ENCODE results near the gene AP3S1.

The AP3S1 gene

DNA sequence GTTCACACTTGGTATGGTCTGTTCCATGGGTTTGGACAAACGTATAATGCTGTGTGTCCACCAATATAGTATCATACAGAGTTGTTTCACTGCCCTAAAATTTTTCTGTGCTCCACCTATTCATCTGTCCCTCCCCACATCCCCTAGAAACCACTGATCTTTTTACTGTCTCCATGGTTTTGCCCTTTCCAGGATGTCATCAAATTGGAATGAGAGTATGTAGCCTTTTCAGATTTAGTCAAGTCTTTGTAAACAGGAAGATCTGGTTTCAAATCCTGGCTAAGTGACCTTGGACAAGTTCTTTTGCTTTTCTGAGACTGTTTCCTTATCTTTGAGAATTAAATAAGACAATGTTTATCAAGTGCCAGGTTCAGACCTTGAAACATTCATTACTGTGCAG, 107.4 kb downstream of the AP3S1 start:
- no peak overlapping the region for H3K27ac ChIP-seq (ENCODE audit: insufficient read depth, low read length, poor library complexity, severe bottlenecking)

DNA sequence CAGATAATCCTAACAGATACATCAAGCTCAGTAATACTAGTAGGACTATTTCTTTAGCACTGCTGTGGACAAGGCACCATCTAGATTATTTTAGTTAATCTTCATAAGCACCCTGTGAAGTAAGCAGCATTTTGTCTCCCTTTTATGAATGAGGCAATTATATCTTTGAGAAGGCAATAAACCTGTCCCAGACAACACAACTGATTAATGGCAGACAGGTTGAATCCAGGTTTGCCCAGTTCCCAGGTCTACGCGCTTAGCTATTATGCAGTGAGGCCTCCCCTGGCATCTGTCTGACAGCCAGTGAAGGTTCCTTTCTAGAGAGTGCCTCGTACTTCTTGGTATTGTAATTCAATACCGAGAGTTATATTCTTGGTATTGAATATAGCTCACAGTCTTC, 110.9 kb downstream of the AP3S1 start:
- H3K4me3 ChIP-seq (ENCODE audit: insufficient read depth, low read depth, low read length, poor library complexity, severe bottlenecking), result no peak overlapping the region
- no peak overlapping the region for H3K27ac ChIP-seq (ENCODE audit: insufficient read depth, low read length, poor library complexity, severe bottlenecking)
- H3K27me3 ChIP-seq (replicated peaks; ENCODE audit: control insufficient read depth, insufficient read depth, low read length, poor library complexity, severe bottlenecking), result no peaks in the 10 kb centered on the region
- no peak for DNase-seq
- no peaks in the 10 kb centered on the region for H3K36me3 ChIP-seq (ENCODE audit: control insufficient read depth, insufficient read depth, low read length)
- no peaks in the 10 kb centered on the region for H3K9me3 ChIP-seq (ENCODE audit: control insufficient read depth, low read length)
- no peaks in the 10 kb centered on the region for H3K4me1 ChIP-seq (ENCODE audit: control insufficient read depth, insufficient read depth, low read length, poor library complexity, severe bottlenecking)

More for the DNA sequence above, 107.4 kb downstream of the AP3S1 start:
- Histone ChIP-seq H3K9me3 (ENCODE audit: control insufficient read depth, low read length) (no peaks in the 10 kb centered on the region), H3K4me1 (ENCODE audit: control insufficient read depth, insufficient read depth, low read length, poor library complexity, severe bottlenecking) (no peaks in the 10 kb centered on the region), H3K27me3 (replicated peaks; ENCODE audit: control insufficient read depth, insufficient read depth, low read length, poor library complexity, severe bottlenecking) (no peaks in the 10 kb centered on the region), H3K4me3 (ENCODE audit: insufficient read depth, low read depth, low read length, poor library complexity, severe bottlenecking) (no peak overlapping the region), H3K36me3 (ENCODE audit: control insufficient read depth, insufficient read depth, low read length) (no peaks in the 10 kb centered on the region)
- no peak for DNase-seq

DNA sequence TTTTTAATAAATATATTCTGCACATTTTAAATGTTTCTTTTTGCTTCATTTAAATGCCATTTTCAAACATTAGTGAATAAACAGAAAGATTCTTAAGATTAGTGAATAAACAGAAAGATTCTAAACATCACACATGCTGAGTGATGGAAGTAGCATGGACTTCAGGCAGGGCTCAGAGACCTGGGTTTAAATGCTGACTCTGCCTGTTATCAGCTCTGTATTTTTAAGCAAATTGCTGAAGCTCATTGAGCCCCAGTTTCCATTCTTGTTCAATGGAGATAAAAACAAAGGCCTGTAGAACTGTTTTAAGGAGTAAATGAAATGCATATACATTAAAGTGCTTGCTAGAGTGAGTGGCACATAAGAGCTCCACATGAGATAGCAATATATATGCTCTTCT, 112.4 kb downstream of the AP3S1 start:
- Histone ChIP-seq H3K27me3 (replicated peaks; ENCODE audit: control insufficient read depth, insufficient read depth, low read length, poor library complexity, severe bottlenecking) (no peaks in the 10 kb centered on the region), H3K27ac (ENCODE audit: insufficient read depth, low read length, poor library complexity, severe bottlenecking) (no peak overlapping the region), H3K4me3 (ENCODE audit: insufficient read depth, low read depth, low read length, poor library complexity, severe bottlenecking) (no peak overlapping the region), H3K9me3 (ENCODE audit: control insufficient read depth, low read length) (no peaks in the 10 kb centered on the region), H3K36me3 (ENCODE audit: control insufficient read depth, insufficient read depth, low read length) (no peaks in the 10 kb centered on the region), H3K4me1 (ENCODE audit: control insufficient read depth, insufficient read depth, low read length, poor library complexity, severe bottlenecking) (no peaks in the 10 kb centered on the region)
- no peak for DNase-seq

DNA sequence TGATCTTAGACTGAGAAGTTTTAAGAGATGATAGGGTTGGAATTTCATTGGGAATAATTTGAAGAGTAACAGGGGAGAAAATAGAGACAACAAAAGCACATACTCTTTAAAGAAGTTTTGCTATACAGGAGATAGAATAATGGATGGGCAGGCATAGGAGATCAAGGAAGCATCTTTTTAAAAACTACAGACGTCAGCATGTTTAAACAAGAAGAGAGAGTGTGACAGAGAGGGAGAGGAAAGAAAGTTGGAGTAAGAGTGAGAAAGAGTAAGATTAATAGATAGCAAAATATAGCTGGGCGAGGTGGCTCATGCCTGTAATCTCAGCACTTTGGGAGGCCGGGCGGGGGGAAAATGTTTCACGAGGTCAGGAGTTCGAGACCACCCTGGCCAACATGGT, 115.2 kb downstream of the AP3S1 start:
- Histone ChIP-seq H3K4me3 (ENCODE audit: insufficient read depth, low read depth, low read length, poor library complexity, severe bottlenecking) (no peak overlapping the region), H3K27me3 (replicated peaks; ENCODE audit: control insufficient read depth, insufficient read depth, low read length, poor library complexity, severe bottlenecking) (peaks cover 7% of the 10 kb centered on the region), H3K9me3 (ENCODE audit: control insufficient read depth, low read length) (no peaks in the 10 kb centered on the region), H3K27ac (ENCODE audit: insufficient read depth, low read length, poor library complexity, severe bottlenecking) (no peak overlapping the region), H3K4me1 (ENCODE audit: control insufficient read depth, insufficient read depth, low read length, poor library complexity, severe bottlenecking) (peaks cover 4% of the 10 kb centered on the region), H3K36me3 (ENCODE audit: control insufficient read depth, insufficient read depth, low read length) (no peaks in the 10 kb centered on the region)
- no peak for DNase-seq

DNA sequence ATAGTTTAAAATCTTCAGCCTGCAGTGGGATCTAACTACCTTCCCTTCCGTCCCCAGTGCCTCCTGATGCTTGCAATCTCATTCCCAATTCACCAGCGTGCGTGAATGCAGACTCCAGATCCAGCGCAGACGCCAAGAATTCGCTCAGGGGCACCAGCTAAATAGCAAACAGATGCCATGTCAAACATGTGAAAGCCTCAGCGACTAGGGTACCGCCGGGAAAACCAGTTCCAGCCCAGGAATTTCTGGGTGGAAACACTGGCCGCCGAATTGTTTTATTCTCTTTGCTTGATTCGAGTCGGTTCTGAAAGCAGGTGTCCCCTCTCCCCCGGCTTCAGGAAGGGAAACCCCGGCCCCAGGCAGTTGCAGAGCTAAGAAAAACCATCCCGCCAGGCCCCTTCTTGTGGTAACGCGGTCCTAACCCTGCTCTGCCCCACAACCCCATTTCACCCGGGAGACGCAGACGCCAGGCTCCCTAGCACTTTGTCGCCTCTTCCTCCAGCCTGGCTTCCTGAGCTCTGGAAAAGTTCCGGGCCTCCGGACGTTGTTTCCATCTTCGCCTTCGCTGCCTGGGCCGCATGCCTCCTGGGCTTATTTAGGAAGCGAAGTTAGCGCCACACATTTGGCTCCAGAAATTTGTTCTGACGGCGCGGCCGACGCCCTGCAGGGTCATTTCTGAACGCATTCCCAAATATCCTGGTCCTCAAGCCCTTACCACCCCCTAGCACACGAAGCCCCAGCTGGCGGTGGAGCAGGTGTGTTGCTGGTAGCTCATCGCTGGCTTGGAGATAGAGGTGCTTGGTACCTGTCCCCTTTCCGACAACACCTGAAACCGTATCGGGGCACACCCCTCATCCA, 119.9 kb downstream of the AP3S1 start:
- Histone ChIP-seq H3K9me3 (ENCODE audit: control insufficient read depth, low read length) (no peaks in the 10 kb centered on the region), H3K36me3 (ENCODE audit: control insufficient read depth, insufficient read depth, low read length) (no peaks in the 10 kb centered on the region), H3K4me3 (ENCODE audit: insufficient read depth, low read depth, low read length, poor library complexity, severe bottlenecking) (no peak overlapping the region), H3K27me3 (replicated peaks; ENCODE audit: control insufficient read depth, insufficient read depth, low read length, poor library complexity, severe bottlenecking) (peaks cover 16% of the 10 kb centered on the region), H3K27ac (ENCODE audit: insufficient read depth, low read length, poor library complexity, severe bottlenecking) (no peak overlapping the region), H3K4me1 (ENCODE audit: control insufficient read depth, insufficient read depth, low read length, poor library complexity, severe bottlenecking) (peaks cover 13% of the 10 kb centered on the region)
- DNase-seq, result no peak

DNA sequence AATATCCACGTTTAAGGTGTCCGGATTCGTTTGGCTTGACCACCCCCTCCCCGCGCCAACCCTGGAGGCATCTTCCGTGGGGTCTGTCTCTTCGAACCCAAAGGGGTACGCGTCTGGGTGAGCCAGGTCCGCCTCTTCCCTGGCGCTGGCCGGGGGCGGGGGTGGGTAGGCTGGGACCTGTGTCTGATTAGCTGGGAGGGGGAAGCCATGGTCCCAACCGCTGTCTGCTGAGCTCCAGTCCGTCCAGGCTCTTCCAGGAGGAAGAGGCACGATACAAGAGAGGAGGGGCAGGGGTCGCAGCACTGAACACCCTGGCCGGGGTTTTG, 120.5 kb downstream of the AP3S1 start, which contains the start of gene LVRN:
Gene LVRN (plus strand): TSS at position 237 of the 326 bp plus-strand sequence. CDS start 143 bp downstream, outside the sequence.
- Histone ChIP-seq H3K36me3 (ENCODE audit: control insufficient read depth, insufficient read depth, low read length) (no peaks in the 10 kb centered on the region), H3K4me1 (ENCODE audit: control insufficient read depth, insufficient read depth, low read length, poor library complexity, severe bottlenecking) (peaks cover 13% of the 10 kb centered on the region), H3K9me3 (ENCODE audit: control insufficient read depth, low read length) (no peaks in the 10 kb centered on the region), H3K27me3 (replicated peaks; ENCODE audit: control insufficient read depth, insufficient read depth, low read length, poor library complexity, severe bottlenecking) (peaks cover 16% of the 10 kb centered on the region), H3K4me3 (ENCODE audit: insufficient read depth, low read depth, low read length, poor library complexity, severe bottlenecking) (no peak within 1 kb of the TSS), H3K27ac (ENCODE audit: insufficient read depth, low read length, poor library complexity, severe bottlenecking) (no peak within 1 kb of the TSS)
- no peak for DNase-seq

DNA sequence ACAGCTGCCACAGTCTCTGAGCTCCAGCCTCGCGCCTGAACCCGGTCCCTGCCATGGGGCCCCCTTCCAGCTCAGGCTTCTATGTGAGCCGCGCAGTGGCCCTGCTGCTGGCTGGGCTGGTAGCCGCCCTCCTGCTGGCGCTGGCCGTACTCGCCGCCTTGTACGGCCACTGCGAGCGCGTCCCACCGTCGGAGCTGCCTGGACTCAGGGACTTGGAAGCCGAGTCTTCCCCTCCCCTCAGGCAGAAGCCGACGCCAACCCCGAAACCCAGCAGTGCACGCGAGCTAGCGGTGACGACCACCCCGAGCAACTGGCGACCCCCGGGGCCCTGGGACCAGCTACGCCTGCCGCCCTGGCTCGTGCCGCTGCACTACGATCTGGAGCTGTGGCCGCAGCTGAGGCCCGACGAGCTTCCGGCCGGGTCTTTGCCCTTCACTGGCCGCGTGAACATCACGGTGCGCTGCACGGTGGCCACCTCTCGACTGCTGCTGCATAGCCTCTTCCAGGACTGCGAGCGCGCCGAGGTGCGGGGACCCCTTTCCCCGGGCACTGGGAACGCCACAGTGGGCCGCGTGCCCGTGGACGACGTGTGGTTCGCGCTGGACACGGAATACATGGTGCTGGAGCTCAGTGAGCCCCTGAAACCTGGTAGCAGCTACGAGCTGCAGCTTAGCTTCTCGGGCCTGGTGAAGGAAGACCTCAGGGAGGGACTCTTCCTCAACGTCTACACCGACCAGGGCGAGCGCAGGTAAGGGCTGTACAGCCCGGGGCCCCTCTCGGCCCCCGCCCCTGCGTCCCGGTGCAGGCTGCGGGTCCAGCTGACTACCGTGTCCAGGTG, 121.0 kb downstream of the AP3S1 start:
- Histone ChIP-seq H3K27me3 (replicated peaks; ENCODE audit: control insufficient read depth, insufficient read depth, low read length, poor library complexity, severe bottlenecking) (peaks cover 16% of the 10 kb centered on the region), H3K9me3 (ENCODE audit: control insufficient read depth, low read length) (no peaks in the 10 kb centered on the region), H3K4me3 (ENCODE audit: insufficient read depth, low read depth, low read length, poor library complexity, severe bottlenecking) (no peak overlapping the region), H3K4me1 (ENCODE audit: control insufficient read depth, insufficient read depth, low read length, poor library complexity, severe bottlenecking) (peaks cover 13% of the 10 kb centered on the region), H3K27ac (ENCODE audit: insufficient read depth, low read length, poor library complexity, severe bottlenecking) (no peak overlapping the region), H3K36me3 (ENCODE audit: control insufficient read depth, insufficient read depth, low read length) (no peaks in the 10 kb centered on the region)
- no peak for DNase-seq

DNA sequence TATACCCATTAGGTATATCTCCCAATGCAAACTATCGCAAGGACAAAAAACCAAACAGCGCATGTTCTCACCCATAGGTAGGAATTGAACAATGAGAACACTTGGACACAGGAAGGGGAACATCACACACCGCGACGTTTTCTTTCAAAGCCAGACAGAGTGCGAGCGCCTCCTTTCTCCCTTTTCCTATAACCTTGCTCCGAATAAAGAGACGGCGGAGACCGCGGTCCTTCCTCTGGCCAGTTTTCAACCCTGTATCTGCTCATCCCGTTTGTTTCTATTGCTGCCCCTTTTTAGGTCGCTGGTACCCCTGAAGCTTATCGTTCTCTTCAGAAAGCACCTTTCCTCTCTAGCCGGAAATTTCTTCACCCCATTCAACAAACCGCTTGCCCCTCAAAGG, 121.8 kb downstream of the AP3S1 start:
- H3K4me1 ChIP-seq (ENCODE audit: control insufficient read depth, insufficient read depth, low read length, poor library complexity, severe bottlenecking), result peaks cover 13% of the 10 kb centered on the region
- no peaks in the 10 kb centered on the region for H3K36me3 ChIP-seq (ENCODE audit: control insufficient read depth, insufficient read depth, low read length)
- DNase-seq, result no peak
- H3K9me3 ChIP-seq (ENCODE audit: control insufficient read depth, low read length), result no peaks in the 10 kb centered on the region
- H3K27ac ChIP-seq (ENCODE audit: insufficient read depth, low read length, poor library complexity, severe bottlenecking), result no peak overlapping the region
- H3K27me3 ChIP-seq (replicated peaks; ENCODE audit: control insufficient read depth, insufficient read depth, low read length, poor library complexity, severe bottlenecking), result peaks cover 16% of the 10 kb centered on the region
- no peak overlapping the region for H3K4me3 ChIP-seq (ENCODE audit: insufficient read depth, low read depth, low read length, poor library complexity, severe bottlenecking)

Data from effector memory CD4-positive, alpha-beta T cell (primary cell).